Middle frontal gyrus (tissue), 1 donor: ENCODE results near the gene CYP4Z1.
"Not testable (repeated sequence)": the region's sequence is repeated elsewhere in the genome, so short reads cannot be mapped to it uniquely, and the experiment has no call there.

Experiments
- DNase-seq: peaks from one replicate; pipeline ENCODE4 v3.0.0-alpha.2; 2015; ENCODE audit warnings: low spot score; ENCODE audit errors: extremely low spot score

The CYP4Z1 gene

GRCh38 chr1:47128221-47128620 lies 61.2 kb downstream of the CYP4Z1 start:
- no peak for DNase-seq

- not testable (repeated sequence) for DNase-seq
Observed at GRCh38 chr1:47128854-47129253, 61.8 kb downstream of the CYP4Z1 start.

- DNase-seq: not testable (repeated sequence)
Observed at GRCh38 chr1:47129489-47130230, 62.6 kb downstream of the CYP4Z1 start.

DNA sequence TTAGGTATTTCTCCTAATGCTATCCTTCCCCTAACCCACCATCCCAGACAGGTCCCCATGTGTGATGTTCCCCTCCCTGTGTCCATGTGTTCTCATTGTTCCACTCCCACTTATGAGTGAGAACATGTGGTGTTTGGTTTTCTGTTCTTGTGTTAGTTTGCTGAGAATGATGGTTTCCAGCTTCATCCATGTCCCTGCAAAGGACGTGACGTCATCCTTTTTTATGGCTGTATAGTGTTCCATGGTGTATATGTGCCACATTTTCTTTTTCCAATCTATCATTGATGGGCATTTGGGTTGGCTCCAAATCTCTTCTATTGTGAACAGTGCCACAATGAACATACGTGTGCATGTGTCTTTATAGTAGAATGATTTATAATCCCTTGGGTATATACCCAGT lies 65.6 kb downstream of the CYP4Z1 start:
- not testable (repeated sequence) for DNase-seq

- DNase-seq: no peak
Observed at GRCh38 chr1:47137198-47137597, 70.2 kb downstream of the CYP4Z1 start, which contains the start of gene CYP4A22. CYP4A22 (plus strand) TSS chr1:47137441; CDS start chr1:47137486, 45 bp downstream.

DNA sequence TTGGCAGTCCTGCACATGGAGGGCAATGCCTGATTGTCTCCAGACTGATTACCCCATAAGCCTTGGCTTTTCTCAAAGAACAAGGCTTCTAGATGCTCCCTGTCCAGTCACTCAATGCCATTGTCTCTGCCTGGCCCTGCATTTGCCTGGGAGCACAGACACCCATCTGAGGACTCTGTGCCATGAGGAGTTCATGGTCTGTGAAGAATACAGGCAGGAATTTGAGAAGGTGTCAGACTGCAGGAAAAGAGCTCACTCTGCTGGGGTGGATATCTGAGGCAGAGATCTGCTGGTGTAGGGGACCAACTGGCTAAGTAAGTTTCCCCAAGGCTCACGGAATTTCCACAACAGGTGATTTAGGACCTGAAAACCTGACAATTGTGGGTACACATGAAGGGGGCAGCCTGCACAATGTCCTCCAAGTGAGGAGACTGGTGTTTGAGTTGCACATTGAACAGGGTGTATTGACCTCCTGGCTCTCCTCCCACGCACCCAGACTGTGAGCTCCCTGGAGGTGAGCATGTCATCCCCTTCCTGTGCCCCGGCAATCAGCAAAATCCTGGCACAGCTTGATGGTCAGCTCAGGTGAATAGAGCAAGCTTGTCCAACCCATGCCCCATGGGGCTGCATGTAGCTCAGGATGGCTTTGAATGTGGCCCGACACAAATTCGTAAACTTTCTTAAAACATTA lies 71.0 kb downstream of the CYP4Z1 start:
- no peak for DNase-seq

DNA sequence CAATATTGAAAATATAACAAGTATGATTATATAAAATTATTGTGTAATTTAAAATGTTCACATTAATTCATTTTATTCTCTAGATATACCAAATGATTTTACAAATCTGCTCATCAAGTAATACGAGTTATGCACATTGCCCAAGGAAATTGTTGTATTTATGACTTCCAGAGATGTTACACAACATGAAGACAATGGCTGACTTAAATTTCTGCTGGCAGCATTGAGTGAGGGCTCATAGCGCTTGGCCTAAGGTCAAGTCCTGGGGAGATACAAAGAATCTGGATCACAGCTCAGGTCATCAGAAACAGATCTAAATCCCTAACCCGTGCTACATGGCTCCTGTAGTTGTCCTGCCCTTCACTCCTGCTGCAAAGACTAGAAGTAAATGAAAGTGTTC lies 73.3 kb downstream of the CYP4Z1 start:
- not testable (repeated sequence) for DNase-seq

DNA sequence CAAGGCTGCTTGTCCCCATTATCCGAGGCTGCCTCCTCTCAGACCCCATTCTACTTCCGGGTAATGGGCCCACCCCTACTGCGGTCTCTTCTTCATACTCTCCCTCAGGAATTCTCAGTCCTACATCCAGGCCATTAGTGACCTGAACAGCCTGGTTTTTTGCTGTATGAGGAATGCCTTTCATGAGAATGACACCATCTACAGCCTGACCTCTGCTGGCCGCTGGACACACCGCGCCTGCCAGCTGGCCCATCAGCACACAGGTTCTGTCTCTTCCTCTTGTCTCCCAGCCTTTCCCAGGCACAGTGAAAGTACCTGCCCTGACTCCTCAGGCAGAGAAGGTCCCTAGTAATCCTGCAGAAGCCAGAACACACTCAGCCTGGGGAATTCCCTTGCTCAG lies 76.6 kb downstream of the CYP4Z1 start:
- not testable (repeated sequence) for DNase-seq

- not testable (repeated sequence) for DNase-seq
Observed at GRCh38 chr1:47146495-47146894, 79.5 kb downstream of the CYP4Z1 start.

GRCh38 chr1:47147047-47147785 lies 80.2 kb downstream of the CYP4Z1 start:
- no peak for DNase-seq

GRCh38 chr1:47149162-47149561 lies 82.1 kb downstream of the CYP4Z1 start:
- DNase-seq: not testable (repeated sequence)

DNA sequence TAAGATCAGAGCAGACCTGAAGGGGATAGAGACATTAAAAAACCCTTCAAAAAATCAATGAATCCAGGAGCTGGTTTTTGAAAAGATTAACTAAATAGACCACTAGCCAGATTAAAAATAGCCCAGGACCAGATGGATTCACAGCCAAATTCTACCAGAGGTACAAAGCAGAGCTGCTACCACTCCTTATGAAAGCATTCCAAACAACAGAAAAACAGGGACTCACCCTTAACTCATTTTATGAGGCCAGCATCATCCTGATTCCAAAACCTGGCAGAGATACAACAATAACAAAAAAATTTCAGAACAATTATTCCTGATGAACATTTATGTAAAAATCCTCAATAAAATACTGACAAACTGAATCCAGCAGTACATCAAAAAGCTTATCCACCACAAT lies 89.4 kb downstream of the CYP4Z1 start:
- DNase-seq: not testable (repeated sequence)

DNA sequence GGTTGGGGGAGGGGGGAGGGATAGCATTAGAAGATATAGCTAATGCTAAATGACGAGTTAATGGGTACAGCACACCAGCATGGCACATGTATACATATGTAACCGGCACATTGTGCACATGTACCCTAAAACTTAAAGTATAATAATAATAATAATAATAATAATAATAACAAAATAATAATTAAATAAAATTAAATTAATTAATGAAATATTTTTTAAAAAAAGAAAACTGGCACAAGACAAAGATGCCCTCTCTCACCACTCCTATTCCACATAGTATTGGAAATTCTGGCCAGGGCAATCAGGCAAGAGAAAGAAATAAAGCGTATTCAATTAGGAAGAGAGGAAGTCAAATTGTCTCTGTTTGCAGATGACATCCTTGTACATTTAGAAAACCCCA lies 90.9 kb downstream of the CYP4Z1 start:
- not testable (repeated sequence) for DNase-seq

DNA sequence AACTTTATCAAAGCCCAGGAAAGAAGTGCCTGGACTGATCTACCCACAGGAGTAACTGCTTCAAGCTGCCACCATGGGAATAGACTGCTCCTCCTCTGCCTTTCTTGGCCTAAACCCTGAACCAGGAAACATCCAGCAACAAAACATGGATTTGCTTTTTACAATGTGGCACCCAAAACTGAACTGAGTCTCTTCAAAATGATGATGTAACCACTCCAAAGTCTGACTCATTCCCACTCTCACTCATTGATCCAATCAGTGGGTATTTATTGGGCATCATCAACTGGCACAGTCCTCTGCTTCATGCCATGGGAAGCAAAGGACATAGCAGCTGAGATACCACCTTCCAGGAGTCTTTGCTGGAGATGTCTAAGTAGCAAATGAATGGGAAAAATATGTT lies 93.7 kb downstream of the CYP4Z1 start:
- DNase-seq: no peak

DNA sequence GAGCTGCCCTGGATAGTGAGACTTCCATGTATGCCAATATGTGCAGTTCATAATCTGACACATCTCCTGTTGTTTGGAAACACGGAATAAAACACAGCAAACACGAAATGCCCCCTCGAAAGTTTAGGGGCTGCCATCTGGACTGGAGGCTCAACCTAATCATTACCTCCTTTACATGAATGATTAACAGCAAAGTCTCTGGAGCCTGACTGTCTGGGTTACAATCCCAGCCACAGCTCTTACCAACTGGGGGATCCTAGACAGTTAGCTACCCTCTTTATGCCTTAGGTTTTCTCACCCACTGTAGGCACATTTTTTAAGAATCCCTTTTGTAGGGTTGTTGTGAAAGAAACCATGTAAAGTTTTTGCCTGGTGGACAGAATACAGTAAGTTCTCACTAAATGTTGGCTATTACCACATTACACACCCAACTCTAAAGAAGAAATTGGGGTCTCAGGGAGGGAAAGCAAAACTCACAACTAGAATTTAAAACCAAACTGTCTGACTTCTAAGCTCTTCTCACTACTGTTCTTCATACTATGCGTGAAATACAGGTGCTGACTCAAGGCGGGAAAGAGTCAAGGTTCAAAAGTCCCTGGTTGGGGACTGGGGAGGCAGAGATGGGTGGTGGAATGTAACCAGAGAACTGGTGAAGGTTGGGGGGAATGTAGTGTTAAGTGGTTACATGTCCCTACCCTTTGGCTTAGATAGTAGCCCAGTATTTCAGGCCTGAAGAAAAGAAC lies 94.4 kb downstream of the CYP4Z1 start:
- no peak for DNase-seq

DNA sequence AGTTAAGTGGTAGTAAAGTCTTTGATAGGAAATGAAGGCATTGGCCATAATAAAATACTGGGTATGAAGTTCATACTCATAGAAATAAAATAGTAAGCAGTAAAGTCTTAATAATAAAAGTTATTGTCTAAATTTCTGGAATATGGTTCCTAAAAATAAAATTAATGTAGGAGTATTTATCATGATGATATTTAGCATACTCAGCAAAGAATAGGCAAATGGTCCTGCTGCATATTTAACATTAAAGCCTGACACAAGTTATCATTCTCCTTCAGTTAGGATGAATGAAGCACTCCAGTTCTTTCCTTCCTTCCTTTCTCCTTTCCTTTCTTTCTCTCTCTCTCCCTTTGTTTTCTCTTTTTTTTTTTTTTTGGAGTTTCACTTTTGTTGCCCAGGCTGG lies 97.5 kb downstream of the CYP4Z1 start:
- DNase-seq: no peak
